ENCODE results near the gene RNF208.
A peak's percentile ranks its signal among the peaks of the same experiment; 100 is the strongest.

The RNF208 gene

GRCh38 chr9:137254624-137255447 lies 32.8 kb upstream of the RNF208 start, which contains the start of gene NELFB:
Gene NELFB (plus strand): TSS chr9:137255327.
- H3K9me3 ChIP-seq = no peaks in the 10 kb centered on the region
- peak within 1 kb of the TSS; percentile 93 for H3K4me3 ChIP-seq (ENCODE audit: low read depth, low read length)
- H3K36me3 ChIP-seq = peaks cover 19% of the 10 kb centered on the region
- no peak for TF ChIP-seq CTCF (IDR thresholded peaks at IDR 0.05; ENCODE audit: low read depth, low read length)
- DNase-seq = peak; percentile 97
- H3K27me3 ChIP-seq = no peaks in the 10 kb centered on the region
- peaks cover 4% of the 10 kb centered on the region for H3K4me1 ChIP-seq

- peak overlapping the region; percentile 75 for H3K4me3 ChIP-seq (ENCODE audit: low read depth, low read length)
- DNase-seq = no peak
- peaks cover 4% of the 10 kb centered on the region for H3K4me1 ChIP-seq
- peaks cover 15% of the 10 kb centered on the region for H3K36me3 ChIP-seq
- no peak for TF ChIP-seq CTCF (IDR thresholded peaks at IDR 0.05; ENCODE audit: low read depth, low read length)
- no peaks in the 10 kb centered on the region for H3K9me3 ChIP-seq
- no peaks in the 10 kb centered on the region for H3K27me3 ChIP-seq
These were observed 31.9 kb upstream of the RNF208 start for GRCh38 chr9:137253717-137254623.

GRCh38 chr9:137252555-137253506 lies 30.8 kb upstream of the RNF208 start:
- H3K4me3 ChIP-seq (ENCODE audit: low read depth, low read length) = no peak overlapping the region
- DNase-seq = no peak
- H3K4me1 ChIP-seq = peaks cover 4% of the 10 kb centered on the region
- TF ChIP-seq CTCF (IDR thresholded peaks at IDR 0.05; ENCODE audit: low read depth, low read length) = no peak
- no peaks in the 10 kb centered on the region for H3K27me3 ChIP-seq
- H3K9me3 ChIP-seq = no peaks in the 10 kb centered on the region
- H3K36me3 ChIP-seq = peaks cover 10% of the 10 kb centered on the region

GRCh38 chr9:137251490-137252268 lies 29.6 kb upstream of the RNF208 start:
- no peak for DNase-seq
- no peak for TF ChIP-seq CTCF (IDR thresholded peaks at IDR 0.05; ENCODE audit: low read depth, low read length)
- no peaks in the 10 kb centered on the region for H3K9me3 ChIP-seq
- peaks cover 6% of the 10 kb centered on the region for H3K36me3 ChIP-seq
- H3K27me3 ChIP-seq = no peaks in the 10 kb centered on the region
- no peak overlapping the region for H3K4me3 ChIP-seq (ENCODE audit: low read depth, low read length)
- H3K4me1 ChIP-seq = peaks cover 4% of the 10 kb centered on the region

- Histone ChIP-seq H3K4me1 (peaks cover under 1% of the 10 kb centered on the region; the same call in 1 of the 2 replicates), H3K36me3 (peaks cover under 1% of the 10 kb centered on the region; the same call in 1 of the 2 replicates), H3K9me3 (no peaks in the 10 kb centered on the region), H3K4me3 (ENCODE audit: low read depth, low read length) (no peak within 1 kb of the TSS), H3K27me3 (no peaks in the 10 kb centered on the region)
- DNase-seq = no peak
- TF ChIP-seq CTCF (IDR thresholded peaks at IDR 0.05; ENCODE audit: low read depth, low read length) = no peak
These were observed 29.1 kb upstream of the RNF208 start, which contains the start of gene STPG3 for GRCh38 chr9:137251194-137251461. Gene STPG3 (plus strand): TSS chr9:137251286. CDS start chr9:137251287, 1 bp downstream.

Measured in BE2C (cell line).